Erythroblast (primary cell): ENCODE results near the gene TAF8.
"Not testable (repeated sequence)": the region's sequence is repeated elsewhere in the genome, so short reads cannot be mapped to it uniquely, and the experiment has no call there.

ENCODE experiments used
- DNase-seq, 2 experiments: peaks; one replicate each; lab custom pipeline; 2025; lab: John Stamatoyannopoulos, UW
- GATA1 ChIP-seq: IDR thresholded peaks from 2 replicates; pipeline ENCODE4 v1.6.1; 2011; ENCODE audit warnings: low read depth, mild to moderate bottlenecking, control low read depth, low read length, moderate library complexity
- POLR2A ChIP-seq: IDR thresholded peaks from 2 replicates; pipeline ENCODE4 v1.6.1; 2011; ENCODE audit warnings: mild to moderate bottlenecking, low read length

TAF8 gene

GRCh38 chr6:42021847-42022754, 28.2 kb upstream of the TAF8 start:
- TF ChIP-seq GATA1 = no peak
- peak; percentile 11 for TF ChIP-seq POLR2A
- DNase-seq = no peak

GRCh38 chr6:42022755-42023384, 27.5 kb upstream of the TAF8 start:
- no peak for TF ChIP-seq POLR2A
- TF ChIP-seq GATA1 = no peak
- DNase-seq = no peak

DNA sequence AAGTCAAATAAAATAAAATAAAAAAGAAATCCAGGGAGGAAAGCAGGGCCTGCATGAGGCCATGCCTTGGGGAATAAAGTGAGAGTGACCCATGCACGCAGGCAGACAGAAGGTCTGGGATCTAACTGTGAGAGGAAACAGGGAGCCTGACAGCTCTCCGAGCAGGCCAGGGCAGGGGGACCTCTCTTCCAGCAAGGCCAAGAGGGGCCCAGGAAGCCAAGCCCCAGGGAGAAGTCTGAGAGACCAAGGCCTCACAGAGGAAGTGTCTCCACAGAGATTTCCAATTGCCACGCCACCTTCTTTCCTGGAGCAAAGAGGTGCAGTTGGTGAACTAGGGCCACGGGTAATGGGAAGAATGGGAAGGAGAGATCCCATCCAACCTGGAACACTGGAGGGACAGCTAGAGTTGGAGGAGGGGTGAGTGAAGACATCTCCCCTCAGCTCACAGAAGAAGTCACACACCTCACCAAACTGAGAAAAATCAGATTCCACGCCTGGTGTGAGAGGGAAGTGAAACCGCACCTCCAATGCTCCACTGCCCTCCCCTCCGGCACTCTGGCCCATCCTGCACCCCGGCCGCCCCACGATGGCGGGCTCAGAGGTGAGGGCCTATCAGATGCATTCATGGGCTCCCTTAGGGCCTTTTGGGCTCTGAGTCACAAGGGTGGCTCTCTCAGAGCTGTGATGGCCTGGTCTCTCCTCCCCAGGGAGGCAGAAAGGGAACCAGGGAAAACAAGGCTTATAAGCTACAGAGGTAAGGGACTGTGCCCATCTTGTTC, 25.1 kb upstream of the TAF8 start:
- no peak for DNase-seq
- TF ChIP-seq POLR2A = no peak
- TF ChIP-seq GATA1 = no peak

- no peak for DNase-seq
- TF ChIP-seq GATA1 (no peak), POLR2A (no peak)
Observed at GRCh38 chr6:42025845-42026243, 24.5 kb upstream of the TAF8 start.

- DNase-seq = peak; percentile 34 to 39
- TF ChIP-seq GATA1 (no peak), POLR2A (no peak)
Observed at GRCh38 chr6:42026540-42026939, 23.8 kb upstream of the TAF8 start.

DNA sequence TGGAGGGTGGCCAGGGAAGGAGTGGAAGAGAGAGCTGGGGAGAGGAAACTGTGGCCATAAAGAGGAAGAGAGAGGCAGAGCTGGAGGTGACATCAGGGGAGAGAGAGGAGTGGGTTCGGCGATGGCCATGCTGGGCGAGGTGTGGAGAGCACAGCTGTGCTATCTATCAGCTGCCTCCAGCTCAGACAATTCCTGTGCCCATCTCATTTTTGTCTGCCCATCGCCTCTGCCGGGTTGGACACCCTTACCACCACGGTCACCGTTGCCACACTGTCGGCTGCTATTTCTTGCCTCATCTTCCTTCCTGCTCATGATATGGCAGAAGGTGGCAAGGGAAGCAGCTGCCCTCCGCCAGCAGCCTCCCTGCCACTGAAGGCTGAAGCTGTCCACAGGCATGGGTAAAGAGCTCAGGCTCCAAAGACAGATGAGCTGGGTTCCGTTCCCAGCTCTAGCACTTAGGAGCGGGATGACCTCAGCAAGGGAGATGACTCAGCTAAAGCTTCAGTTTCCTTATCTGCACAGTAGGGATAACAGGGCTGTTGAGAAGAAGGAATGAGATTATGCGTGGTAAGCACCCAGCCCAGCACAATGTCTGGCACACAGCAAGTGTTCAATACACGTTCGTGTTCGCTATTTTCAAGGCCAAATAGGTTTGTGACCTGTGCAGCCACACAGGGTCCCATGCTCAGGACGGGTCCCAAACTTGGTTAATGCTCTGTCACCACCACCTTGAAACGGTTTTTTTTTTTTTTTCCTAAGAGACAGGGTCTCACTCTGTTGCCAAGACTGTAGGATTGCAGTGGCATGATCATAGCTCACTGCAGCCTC, 21.9 kb upstream of the TAF8 start:
- peak; percentile 96 to 98 for DNase-seq

GRCh38 chr6:42029062-42029685, 21.1 kb upstream of the TAF8 start:
- no peak for TF ChIP-seq POLR2A
- TF ChIP-seq GATA1 = no peak
- peak in 1 of 2 experiments; percentile 62 for DNase-seq

More for the DNA sequence above, 21.9 kb upstream of the TAF8 start:
- TF ChIP-seq POLR2A (peak; percentile 100), GATA1 (peak; percentile 92)

DNA sequence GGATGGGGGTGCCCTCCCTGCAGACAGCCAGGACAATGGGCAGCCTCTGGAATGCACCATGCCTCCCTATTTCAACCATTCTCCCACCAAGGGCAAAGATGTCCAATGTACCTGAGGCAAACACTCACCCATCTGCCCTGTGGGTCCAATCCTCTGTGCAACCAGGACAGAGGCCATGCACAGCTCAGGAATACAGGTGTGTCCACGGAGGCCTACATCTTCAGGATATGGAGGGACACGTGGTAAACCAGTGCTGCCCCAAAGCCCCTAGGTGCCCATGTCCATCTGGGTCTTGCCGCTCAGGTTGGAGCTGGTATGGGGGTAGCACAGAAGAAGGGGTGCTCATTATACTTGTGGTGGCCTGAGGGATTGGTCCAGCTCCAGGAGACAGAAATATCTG, 20.4 kb upstream of the TAF8 start:
- no peak for DNase-seq
- TF ChIP-seq GATA1 = no peak

DNA sequence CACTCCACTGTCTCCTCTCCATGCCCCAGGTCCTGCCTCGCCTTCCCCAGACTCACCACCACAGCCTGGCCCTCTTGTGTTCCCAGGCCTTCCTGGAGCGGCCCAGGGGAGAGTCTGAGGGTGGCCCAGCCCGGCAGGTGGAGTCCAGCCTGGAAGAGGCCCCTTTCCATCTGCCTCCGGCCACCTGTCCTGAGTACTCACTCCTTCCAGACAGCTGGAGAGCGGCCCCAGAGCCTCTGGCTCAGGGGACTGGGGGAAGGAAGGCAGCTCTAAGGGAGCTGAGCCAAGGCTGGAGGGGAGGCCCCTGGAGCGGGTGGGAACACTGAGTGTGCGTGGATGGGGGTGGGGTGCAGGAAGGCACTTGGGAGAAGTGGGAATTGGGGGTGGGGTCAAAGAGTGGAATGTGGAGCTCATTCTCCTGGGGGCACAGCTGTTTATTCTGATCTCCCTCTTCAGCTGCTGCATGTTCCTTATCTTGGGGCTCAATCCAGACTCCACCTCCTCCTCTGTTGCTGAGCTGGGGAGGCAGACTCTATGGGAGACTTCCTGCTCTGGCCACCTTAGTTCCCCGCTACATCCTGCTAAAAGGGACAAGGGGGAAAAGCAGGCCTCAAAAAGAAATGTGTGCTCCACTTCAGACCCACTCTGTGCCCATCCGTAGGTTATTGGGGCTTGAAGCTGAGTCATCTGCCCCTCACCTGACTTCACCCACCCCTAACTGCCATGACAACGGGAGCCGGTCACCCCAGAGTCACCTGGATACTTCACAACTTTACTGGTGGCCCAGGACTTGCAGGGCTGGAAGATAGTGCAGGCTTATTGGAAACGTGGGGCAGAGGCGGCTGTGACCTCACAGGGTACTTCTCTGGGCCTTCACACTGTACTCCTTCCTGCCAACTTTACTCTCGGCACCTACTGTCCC, 19.5 kb upstream of the TAF8 start:
- TF ChIP-seq POLR2A (peak; percentile 85), GATA1 (peak; percentile 53)
- DNase-seq = peak; percentile 87 to 90

GRCh38 chr6:42032366-42032765, 18.0 kb upstream of the TAF8 start:
- DNase-seq = no peak
- TF ChIP-seq POLR2A (no peak), GATA1 (no peak)

GRCh38 chr6:42037669-42038068, 12.7 kb upstream of the TAF8 start:
- not testable (repeated sequence) for DNase-seq

DNA sequence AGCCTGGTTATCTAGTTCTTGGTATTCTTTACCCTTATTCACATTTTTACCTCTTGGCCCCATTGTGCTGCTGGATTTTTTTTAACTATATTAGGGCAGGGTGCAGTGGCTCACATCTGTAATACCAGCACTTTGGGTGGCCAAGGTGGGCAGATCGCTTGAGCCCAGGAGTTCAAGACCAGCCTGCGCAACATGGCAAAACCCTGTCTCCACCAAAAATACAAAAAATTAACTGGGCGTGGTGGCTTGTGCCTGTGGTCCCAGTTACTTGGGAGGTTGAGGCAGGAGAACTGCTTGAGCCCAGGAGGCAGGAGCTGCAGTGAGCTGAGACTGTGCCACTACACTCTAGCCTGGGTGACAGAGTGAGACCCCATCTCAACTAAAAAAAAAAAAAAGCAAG, 12.2 kb upstream of the TAF8 start:
- no peak for DNase-seq
- TF ChIP-seq GATA1 (no peak), POLR2A (no peak)
